Neural cell (in vitro differentiated cells): ENCODE results near the gene INPP5B. TPM values are rescaled to one million over a fixed set of nuclear protein-coding genes. Genes with fewer than 3 reads are reported as not detected.

Source experiments
- H2AFZ ChIP-seq: fragments of 200-600, 300-800 bp; sonication (generic), shearing (Covaris generic); 2 replicates; pipeline ENCODE4 v1.6.0; 2014; ENCODE audit warnings: low read depth, mild to moderate bottlenecking, antibody characterized with exemption, low read length, moderate library complexity
- H3F3A ChIP-seq: fragments of 200-600 bp; shearing (Covaris generic); 2 replicates; pipeline ENCODE4 v1.6.1; 2016; ENCODE audit warnings: mild to moderate bottlenecking, moderate library complexity, mixed read lengths, antibody characterized with exemption, low read length; ENCODE audit not compliant: insufficient read depth, poor library complexity, severe bottlenecking
- H3K27ac ChIP-seq: fragments of 200-600, 300-800 bp; sonication (generic), shearing (Covaris generic); 2 replicates; pipeline ENCODE4 v1.5.1; 2014; ENCODE audit warnings: mild to moderate bottlenecking, low read length, moderate library complexity
- H3K27me3 ChIP-seq: fragments of 300-800, 200-600 bp; sonication (generic), shearing (Covaris generic); 2 replicates; pipeline ENCODE4 v1.6.0; 2014; ENCODE audit warnings: mild to moderate bottlenecking, low read depth, low read length, moderate library complexity; ENCODE audit not compliant: insufficient read depth
- H3K36me3 ChIP-seq: fragments of 300-800, 200-600 bp; sonication (generic), shearing (Covaris generic); 2 replicates; pipeline ENCODE4 v1.5.1; 2014; ENCODE audit warnings: mild to moderate bottlenecking, antibody characterized with exemption, low read length, moderate library complexity; ENCODE audit not compliant: insufficient read depth
- H3K4me2 ChIP-seq: fragments of 300-800, 200-600 bp; sonication (generic), shearing (Covaris generic); 2 replicates; pipeline ENCODE4 v1.6.0; 2014; ENCODE audit warnings: mild to moderate bottlenecking, low read length
- H3K4me3 ChIP-seq: fragments of 300-800, 200-600 bp; sonication (generic), shearing (Covaris generic); 2 replicates; pipeline ENCODE4 v1.5.1; 2014; ENCODE audit warnings: mild to moderate bottlenecking, low read length, moderate library complexity
- H3K79me2 ChIP-seq: fragments of 200-600 bp; shearing (Covaris generic); replicated peaks from 2 replicates; pipeline ENCODE4 v1.6.0; 2014; ENCODE audit warnings: mild to moderate bottlenecking, low read length, moderate library complexity; ENCODE audit not compliant: insufficient read depth
- H3K9ac ChIP-seq: fragments of 300-800, 200-600 bp; sonication (generic), shearing (Covaris generic); 2 replicates; pipeline ENCODE4 v1.6.1; 2016; ENCODE audit warnings: mild to moderate bottlenecking, low read length, mixed read lengths
- H3K9me2 ChIP-seq: fragments of 200-600 bp; shearing (Covaris generic); 2 replicates; pipeline ENCODE4 v1.6.1; 2016; ENCODE audit warnings: mild to moderate bottlenecking, low read length, mixed read lengths; ENCODE audit not compliant: insufficient read depth
- H3K9me3 ChIP-seq: fragments of 200-600, 300-800 bp; sonication (generic), shearing (Covaris generic); 2 replicates; pipeline ENCODE4 v1.6.1; 2016; ENCODE audit warnings: mild to moderate bottlenecking, mixed run types, low read length, moderate library complexity, mixed read lengths
- H4K20me1 ChIP-seq: fragments of 200-600 bp; shearing (Covaris generic); 2 replicates; pipeline ENCODE4 v1.6.1; 2016; ENCODE audit warnings: mild to moderate bottlenecking, mixed run types; ENCODE audit not compliant: insufficient read depth
- EP300 ChIP-seq: fragments of 450-650 bp; conservative IDR thresholded peaks from 2 replicates; pipeline ENCODE4 v1.6.1; 2014; ENCODE audit warnings: antibody characterized with exemption, mild to moderate bottlenecking, moderate library complexity; ENCODE audit not compliant: poor library complexity, severe bottlenecking
- EZH2 ChIP-seq: fragments of 200-600, 300-800 bp; shearing (Covaris generic), sonication (generic); IDR thresholded peaks from 2 replicates; pipeline ENCODE4 v1.6.1; 2014; ENCODE audit warnings: antibody characterized with exemption, low read length, borderline replicate concordance, mild to moderate bottlenecking; ENCODE audit not compliant: insufficient read depth, poor library complexity, severe bottlenecking
- MXI1 ChIP-seq: fragments of 450-650 bp; conservative IDR thresholded peaks from 2 replicates; pipeline ENCODE4 v1.6.1; 2014; ENCODE audit warnings: antibody characterized with exemption, mild to moderate bottlenecking; ENCODE audit not compliant: poor library complexity, severe bottlenecking
- POLR2AphosphoS5 ChIP-seq: IDR thresholded peaks from 2 replicates; pipeline ENCODE4 v1.6.1; 2012
- RAD21 ChIP-seq: fragments of 450-650 bp; conservative IDR thresholded peaks from 2 replicates; pipeline ENCODE4 v1.6.1; 2014; ENCODE audit warnings: antibody characterized with exemption, mild to moderate bottlenecking, moderate library complexity
- SMC3 ChIP-seq: fragments of 450-650 bp; conservative IDR thresholded peaks from 2 replicates; pipeline ENCODE4 v1.6.1; 2014; ENCODE audit warnings: antibody characterized with exemption, mild to moderate bottlenecking, moderate library complexity; ENCODE audit not compliant: poor library complexity
- TAF1 ChIP-seq: IDR thresholded peaks from 2 replicates; pipeline ENCODE4 v1.6.1; 2012; ENCODE audit warnings: low read depth
- polyA plus RNA-seq: library from polyadenylated mRNA; depleted of rRNA; stranded (reverse); fragments of >200 nt; gene quantifications from 2 replicates; pipeline ENCODE4 v1.2.3, GENCODE V29; 2014
- TF ChIP-seq, protein P1 (sequence below): IDR thresholded peaks from 2 replicates; pipeline ENCODE4 v1.6.1; 2012; ENCODE audit warnings: borderline replicate concordance
- TF ChIP-seq, protein P2 (sequence below): fragments of 450-650 bp; IDR thresholded peaks from 2 replicates; pipeline ENCODE4 v1.5.1; 2014; ENCODE audit warnings: antibody characterized with exemption, mild to moderate bottlenecking, moderate library complexity; ENCODE audit not compliant: poor library complexity, severe bottlenecking

INPP5B gene
- polyA plus RNA-seq, 1 donor from 2014 or later = 13.4 TPM

DNA sequence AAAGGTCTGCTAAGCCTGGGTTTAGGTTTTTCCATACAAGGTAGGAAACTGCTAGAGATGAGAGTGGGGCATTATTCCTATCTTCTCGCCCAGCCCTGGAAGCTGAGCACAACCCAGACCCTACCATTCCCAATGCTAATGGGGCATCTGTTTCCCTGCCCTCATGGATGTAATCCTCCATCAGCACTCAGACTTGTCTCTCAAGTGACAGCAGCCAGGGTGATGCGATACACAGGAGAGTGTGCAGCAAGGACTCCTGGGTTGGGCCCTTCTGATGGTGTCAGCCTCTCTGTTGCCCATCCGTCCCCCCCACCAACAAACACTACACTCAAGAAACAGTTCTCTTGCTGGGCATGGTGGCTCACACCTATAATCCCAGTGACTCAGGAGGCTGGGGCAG lies 5.9 kb upstream of the INPP5B start:
- Histone ChIP-seq H4K20me1 (no peaks in the 10 kb centered on the region), H3F3A (no peaks in the 10 kb centered on the region), H3K9ac (no peak overlapping the region), H3K27me3 (no peaks in the 10 kb centered on the region), H3K27ac (no peak overlapping the region), H3K36me3 (no peaks in the 10 kb centered on the region), H3K9me3 (no peaks in the 10 kb centered on the region), H2AFZ (no peak overlapping the region), H3K4me2 (no peak overlapping the region), H3K9me2 (no peaks in the 10 kb centered on the region), H3K4me3 (no peak overlapping the region), H3K79me2 (no peaks in the 10 kb centered on the region)
- TF ChIP-seq, protein P1, sequence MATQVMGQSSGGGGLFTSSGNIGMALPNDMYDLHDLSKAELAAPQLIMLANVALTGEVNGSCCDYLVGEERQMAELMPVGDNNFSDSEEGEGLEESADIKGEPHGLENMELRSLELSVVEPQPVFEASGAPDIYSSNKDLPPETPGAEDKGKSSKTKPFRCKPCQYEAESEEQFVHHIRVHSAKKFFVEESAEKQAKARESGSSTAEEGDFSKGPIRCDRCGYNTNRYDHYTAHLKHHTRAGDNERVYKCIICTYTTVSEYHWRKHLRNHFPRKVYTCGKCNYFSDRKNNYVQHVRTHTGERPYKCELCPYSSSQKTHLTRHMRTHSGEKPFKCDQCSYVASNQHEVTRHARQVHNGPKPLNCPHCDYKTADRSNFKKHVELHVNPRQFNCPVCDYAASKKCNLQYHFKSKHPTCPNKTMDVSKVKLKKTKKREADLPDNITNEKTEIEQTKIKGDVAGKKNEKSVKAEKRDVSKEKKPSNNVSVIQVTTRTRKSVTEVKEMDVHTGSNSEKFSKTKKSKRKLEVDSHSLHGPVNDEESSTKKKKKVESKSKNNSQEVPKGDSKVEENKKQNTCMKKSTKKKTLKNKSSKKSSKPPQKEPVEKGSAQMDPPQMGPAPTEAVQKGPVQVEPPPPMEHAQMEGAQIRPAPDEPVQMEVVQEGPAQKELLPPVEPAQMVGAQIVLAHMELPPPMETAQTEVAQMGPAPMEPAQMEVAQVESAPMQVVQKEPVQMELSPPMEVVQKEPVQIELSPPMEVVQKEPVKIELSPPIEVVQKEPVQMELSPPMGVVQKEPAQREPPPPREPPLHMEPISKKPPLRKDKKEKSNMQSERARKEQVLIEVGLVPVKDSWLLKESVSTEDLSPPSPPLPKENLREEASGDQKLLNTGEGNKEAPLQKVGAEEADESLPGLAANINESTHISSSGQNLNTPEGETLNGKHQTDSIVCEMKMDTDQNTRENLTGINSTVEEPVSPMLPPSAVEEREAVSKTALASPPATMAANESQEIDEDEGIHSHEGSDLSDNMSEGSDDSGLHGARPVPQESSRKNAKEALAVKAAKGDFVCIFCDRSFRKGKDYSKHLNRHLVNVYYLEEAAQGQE = no peak
- no peak for TF ChIP-seq MXI1
- TF ChIP-seq, protein P2, sequence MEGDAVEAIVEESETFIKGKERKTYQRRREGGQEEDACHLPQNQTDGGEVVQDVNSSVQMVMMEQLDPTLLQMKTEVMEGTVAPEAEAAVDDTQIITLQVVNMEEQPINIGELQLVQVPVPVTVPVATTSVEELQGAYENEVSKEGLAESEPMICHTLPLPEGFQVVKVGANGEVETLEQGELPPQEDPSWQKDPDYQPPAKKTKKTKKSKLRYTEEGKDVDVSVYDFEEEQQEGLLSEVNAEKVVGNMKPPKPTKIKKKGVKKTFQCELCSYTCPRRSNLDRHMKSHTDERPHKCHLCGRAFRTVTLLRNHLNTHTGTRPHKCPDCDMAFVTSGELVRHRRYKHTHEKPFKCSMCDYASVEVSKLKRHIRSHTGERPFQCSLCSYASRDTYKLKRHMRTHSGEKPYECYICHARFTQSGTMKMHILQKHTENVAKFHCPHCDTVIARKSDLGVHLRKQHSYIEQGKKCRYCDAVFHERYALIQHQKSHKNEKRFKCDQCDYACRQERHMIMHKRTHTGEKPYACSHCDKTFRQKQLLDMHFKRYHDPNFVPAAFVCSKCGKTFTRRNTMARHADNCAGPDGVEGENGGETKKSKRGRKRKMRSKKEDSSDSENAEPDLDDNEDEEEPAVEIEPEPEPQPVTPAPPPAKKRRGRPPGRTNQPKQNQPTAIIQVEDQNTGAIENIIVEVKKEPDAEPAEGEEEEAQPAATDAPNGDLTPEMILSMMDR = no peak
- no peak for TF ChIP-seq EP300
- no peak for TF ChIP-seq TAF1
- TF ChIP-seq POLR2AphosphoS5 = no peak
- TF ChIP-seq EZH2 = no peak
- TF ChIP-seq SMC3 = no peak
- no peak for TF ChIP-seq RAD21

DNA sequence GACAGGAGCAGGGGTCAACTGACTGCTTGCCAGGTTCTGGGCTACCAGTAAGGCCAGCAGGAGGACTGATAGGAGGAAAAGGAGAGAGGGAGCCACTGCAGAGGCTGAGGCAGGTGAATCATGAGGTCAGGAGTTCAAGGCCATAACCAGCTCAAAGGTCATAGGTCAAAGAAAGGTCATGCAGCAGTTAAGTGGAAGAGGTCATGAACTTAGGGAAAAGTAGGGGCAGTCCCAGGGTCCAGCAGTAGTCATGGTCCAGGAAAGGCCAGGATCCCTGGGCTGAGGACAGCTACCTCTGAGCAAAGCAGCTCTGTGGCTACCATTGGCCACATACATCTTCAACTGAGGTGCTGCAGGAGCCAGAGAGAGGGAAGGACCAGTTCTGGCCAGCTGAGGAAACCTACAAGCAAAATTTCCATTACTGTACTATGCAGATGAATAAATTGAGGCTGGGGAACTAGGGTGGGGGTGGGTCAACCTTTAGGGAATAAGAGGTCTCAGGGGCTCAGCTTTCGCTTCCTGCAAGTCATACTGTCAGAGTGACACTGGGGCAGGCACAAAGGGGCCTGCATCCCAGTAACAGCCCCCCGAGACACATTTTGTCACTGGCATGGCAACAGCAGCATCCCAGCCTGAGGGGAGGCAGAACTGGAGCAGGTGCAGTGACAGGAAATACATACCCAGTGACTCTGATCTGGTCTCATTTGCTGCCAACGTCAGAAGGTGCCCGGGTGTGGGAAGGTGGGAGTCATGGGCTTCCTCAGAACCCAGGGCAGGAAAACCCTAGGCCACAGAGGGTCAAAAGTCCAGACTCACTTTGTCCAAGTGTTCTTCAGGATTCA lies 5.2 kb upstream of the INPP5B start:
- Histone ChIP-seq H3K9me3 (no peaks in the 10 kb centered on the region), H4K20me1 (no peaks in the 10 kb centered on the region), H3F3A (no peaks in the 10 kb centered on the region), H3K27ac (no peak overlapping the region), H3K36me3 (no peaks in the 10 kb centered on the region), H3K9ac (no peak overlapping the region), H3K9me2 (no peaks in the 10 kb centered on the region), H3K79me2 (no peaks in the 10 kb centered on the region), H3K4me3 (no peak overlapping the region), H2AFZ (no peak overlapping the region), H3K27me3 (no peaks in the 10 kb centered on the region), H3K4me2 (no peak overlapping the region)
- no peak for TF ChIP-seq EP300
- TF ChIP-seq, protein P2 = no peak
- no peak for TF ChIP-seq TAF1
- TF ChIP-seq EZH2 = no peak
- TF ChIP-seq POLR2AphosphoS5 = no peak
- no peak for TF ChIP-seq SMC3
